Fibroblast of skin of back (primary cell): Measurements from ENCODE around the gene NCOR2. TPM values are rescaled to one million over a fixed set of nuclear protein-coding genes. Genes with fewer than 3 reads are reported as not detected.

Experiments used
- DNase-seq: peaks from one replicate; pipeline ENCODE4 v3.0.0-alpha.2; 2013
- polyA plus RNA-seq, 2 experiments: library from polyadenylated mRNA; unstranded; fragments of 120-200 nt; gene quantifications; one replicate each; pipeline ENCODE4 v1.2.1, GENCODE V29; 2013; ENCODE audit not compliant: insufficient read length in 2 of 2

Gene NCOR2
- polyA plus RNA-seq (2013, experiment 1 of 2; ENCODE audit: insufficient read length), result 309 TPM
- polyA plus RNA-seq (2013, experiment 2 of 2; ENCODE audit: insufficient read length), result 278 TPM

DNA sequence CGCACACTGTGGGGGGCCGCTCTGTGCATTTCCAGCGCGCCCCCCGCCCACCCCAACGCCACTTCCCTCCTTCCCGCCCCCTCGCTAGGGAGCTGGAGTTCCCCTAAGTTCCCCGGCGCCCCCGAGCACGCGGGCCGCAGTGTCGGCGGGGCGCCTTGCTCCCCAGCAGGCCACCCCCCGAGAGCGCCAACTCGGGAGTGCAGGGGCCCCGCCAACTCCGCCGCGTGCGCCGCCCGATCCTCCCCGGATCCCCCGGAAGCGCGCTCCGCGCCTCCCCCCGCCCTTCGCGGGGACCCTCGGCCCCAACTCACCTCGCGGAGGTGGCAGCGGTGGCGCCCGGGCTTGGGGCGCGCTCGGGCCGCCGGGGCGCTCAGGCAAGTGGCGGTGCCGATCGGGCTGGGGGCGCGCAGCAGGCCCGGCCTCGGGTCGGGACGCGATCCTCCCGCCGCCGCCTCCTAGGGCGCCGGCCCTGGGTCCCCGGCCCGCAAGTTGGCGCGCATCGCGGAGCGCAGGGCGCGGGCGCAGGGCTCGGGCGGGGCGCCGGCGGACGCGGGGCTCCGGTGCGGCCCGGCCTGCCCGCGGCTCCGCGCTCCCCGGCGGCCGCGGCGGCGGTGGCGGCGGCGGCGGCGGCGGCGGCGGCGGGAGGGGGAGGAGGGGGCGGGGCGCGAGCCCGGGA lies at the start of gene NCOR2:
TSS of gene NCOR2 (minus strand) at position 616 of the 676 bp plus-strand sequence. CDS start 72,361 bp downstream, outside the sequence.
- DNase-seq, result peak; percentile 22

DNA sequence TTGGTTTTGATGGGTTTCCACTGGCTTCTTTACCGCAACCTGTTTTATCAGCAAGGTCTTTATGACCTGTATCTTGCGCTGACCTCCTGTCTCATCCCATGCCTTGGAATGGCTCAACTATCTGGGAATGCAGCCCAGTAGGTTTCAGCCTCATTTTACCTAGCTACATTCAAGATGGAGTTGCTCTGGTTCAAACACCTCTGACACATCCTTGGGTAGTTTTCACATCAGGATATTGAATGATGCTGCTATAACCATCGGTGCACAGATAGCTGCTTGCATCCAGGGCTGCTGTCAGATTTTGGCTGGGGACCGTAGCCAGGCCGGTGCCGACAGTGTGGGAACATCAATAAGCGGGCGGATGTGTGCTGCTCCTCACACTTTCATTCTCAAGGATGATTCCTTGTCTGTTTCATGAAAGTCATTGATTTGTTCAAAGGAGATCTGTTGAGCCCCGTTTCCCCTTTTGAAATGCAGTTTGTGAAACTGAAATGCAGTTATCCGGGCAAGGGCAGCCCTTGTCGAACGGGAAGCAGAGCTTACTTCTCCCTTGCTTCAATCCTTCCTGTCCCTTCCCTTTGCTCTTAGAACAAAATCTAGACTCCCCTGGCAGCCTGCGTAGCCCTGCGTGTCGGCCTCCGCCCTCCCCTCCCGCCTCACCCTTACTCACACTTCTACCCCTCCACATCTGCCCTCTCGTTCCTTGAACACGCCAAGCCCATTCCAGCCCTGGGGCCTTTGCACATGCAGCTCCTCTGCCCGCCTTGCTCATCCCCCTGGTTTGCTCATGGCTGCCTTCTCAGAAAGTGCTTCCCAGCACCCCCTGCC lies 49.2 kb upstream of the NCOR2 start:
- no peak for DNase-seq

- DNase-seq, result no peak
These were observed 47.3 kb upstream of the NCOR2 start for GRCh38 chr12:124614512-124615292.

DNA sequence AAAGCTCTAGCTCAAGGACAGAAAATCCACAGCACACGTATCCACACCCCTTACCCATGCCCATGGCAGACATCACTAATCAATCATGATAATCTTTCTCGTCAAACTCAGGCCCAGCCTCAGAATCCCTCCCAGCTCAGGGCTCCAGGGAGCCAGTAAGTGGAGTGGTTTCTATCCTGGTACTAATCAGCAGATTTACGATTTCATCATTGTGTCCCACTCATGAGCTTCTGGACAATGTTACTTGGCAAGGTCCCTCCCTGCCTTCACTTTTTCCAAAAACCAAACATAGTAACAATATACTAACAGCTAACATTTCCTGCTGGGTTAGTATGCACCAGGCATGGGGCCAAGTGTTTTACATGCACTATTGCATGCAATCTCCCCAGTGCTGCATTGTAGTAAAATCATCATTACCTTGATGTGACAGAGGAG lies 45.8 kb upstream of the NCOR2 start:
- peak; percentile 70 for DNase-seq

DNA sequence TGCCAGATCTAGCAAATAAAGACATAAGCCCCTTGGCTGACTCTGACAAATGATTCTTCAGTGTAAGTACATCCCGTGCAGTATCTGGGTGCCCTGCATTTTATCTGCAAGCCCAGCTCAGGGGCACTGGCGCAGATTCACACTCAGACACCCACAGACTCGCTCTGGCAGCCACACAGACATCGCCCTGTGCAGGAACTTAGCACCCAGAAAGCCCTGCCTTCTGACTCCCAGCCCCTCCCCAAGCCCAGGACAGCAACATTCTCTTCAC lies 44.9 kb upstream of the NCOR2 start:
- no peak for DNase-seq

DNA sequence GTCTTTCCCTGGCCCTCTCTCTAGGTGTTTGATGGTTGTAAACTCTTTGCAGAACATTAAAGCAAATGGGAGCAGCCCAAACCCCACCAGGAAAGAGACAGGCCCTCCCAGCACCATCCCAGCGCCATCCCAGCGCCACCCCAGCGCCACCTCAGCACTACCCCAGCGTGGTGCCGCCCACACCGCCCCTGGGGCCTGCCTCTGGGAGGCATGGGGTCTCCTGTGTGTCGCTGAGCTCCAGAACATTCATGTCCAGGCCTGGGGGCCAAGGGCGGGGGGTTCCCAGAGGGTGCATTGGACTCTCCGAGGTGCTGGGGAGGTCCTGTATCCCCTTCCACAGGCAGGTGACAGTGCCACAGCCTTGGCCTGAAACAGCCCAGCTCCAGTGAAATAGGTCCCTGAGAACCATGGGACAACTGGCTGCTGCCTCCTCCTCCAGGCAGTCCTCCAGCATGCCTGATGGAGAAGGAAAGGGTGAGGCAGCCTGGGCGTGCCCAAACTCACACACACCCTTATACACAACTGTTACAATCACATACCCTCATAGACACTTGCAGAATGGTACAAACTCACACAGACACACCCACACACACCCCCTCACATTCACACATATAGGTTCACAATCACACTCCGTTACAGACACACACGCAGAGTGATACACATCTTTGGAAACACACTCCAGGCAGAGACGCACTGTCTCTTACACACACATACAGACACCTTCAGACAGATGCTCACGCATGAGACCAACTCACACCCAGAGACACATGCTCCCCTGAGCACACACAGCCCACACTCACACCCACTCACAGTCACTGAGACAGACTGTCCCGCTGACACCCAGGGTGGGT lies 44.4 kb upstream of the NCOR2 start:
- DNase-seq, result no peak

DNA sequence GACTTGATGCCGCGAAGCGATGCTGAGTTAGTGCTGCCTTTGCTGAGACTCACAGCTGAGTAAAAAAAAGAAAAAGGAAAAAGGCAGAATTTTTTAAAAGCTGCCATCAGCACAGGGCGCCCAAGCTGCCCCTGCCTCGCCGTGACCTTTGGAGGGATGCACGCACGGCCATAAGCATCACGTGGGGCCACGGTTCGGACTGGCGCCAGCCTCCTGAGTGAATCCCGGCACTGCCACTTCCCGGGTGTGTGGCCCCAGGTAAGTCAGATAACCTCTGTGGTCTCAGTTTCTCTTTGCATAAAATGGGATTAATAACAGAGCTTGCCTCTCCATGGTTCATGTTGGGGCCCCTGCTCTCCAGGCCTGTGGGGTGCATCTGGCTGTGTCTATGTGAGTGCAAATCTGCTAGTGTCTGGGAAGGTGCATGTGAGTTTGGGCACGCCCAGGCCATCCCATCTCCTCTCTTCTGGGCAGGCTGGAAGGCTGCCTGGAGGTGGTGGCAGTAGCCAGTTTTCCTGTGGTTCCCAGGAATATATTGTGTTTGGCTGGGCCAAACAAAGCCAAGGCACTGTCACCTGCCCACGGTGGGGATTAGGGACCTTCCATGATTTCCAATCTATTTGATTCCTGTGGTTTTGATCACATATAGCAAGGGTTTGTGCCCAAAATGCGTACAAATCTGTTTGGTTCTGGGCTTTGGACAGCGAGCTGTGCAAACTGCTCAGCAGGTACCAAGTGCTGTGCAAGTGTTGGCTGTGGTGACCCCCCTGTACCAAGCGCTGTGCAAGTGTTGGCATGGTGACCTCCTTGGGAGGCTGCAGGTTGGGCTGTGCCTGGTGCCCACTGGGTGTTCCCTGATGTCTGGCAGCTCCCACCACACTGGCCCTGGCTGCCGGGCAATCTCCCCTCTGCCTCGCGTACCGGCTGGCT lies 43.5 kb upstream of the NCOR2 start:
- DNase-seq, result no peak

GRCh38 chr12:124610021-124610612 lies 42.7 kb upstream of the NCOR2 start:
- no peak for DNase-seq

- DNase-seq, result no peak
These were observed 41.9 kb upstream of the NCOR2 start for GRCh38 chr12:124609041-124609989.

DNA sequence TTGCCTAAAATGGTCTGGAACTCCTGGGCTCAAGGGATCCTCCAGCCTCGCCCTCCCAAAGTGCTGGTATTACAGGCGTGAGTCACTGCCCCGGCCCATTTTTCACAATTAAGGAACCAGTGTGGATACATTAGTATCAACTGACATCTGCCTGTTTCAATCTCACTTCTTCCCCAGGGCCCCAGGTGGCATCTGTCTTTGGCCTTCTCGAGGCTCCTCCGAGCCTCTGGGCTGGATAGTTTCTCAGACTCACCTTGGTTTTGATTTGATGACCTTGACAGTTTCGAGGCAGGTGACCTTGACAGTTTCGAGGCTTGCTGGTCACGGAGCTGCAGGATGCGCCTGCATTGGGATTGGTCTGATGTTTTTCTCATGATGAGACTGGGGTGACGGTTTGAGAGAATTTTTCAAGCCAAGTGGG lies 41.0 kb upstream of the NCOR2 start:
- DNase-seq, result no peak

DNA sequence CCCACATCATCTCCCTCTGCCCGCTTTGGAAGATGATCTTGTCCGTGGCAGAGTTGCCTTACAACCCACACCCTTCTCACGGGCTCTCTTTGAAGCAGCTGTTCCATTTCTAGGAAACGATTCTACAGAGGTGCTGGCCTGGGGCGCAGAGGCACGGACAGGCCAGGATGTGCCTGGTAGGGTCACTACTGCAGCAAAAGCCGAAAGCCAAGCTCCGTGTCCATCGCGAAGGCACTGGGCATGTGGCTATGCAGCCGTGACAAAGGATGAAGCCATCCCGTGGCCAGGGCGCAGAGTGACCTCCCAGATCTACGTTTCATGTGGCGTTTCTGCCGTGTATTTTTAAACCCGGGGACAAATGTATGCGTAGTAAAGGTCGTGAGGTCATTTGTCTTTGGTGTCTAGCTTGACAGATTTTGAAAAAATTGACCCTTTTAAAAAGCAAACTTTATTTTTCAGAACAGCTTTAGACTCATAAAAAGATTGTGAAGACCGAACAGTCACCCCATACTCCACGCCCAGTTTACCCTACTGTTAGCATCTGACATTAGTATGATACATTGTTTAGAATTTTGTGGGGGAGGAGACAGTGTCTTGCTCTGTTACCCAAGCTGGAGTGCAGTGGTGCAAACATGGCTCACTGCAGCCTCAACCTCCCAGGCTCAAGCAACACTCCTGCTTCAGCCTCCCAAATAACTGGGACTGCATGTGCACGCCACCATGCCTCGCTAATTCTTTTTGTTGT lies 40.4 kb upstream of the NCOR2 start:
- no peak for DNase-seq

DNA sequence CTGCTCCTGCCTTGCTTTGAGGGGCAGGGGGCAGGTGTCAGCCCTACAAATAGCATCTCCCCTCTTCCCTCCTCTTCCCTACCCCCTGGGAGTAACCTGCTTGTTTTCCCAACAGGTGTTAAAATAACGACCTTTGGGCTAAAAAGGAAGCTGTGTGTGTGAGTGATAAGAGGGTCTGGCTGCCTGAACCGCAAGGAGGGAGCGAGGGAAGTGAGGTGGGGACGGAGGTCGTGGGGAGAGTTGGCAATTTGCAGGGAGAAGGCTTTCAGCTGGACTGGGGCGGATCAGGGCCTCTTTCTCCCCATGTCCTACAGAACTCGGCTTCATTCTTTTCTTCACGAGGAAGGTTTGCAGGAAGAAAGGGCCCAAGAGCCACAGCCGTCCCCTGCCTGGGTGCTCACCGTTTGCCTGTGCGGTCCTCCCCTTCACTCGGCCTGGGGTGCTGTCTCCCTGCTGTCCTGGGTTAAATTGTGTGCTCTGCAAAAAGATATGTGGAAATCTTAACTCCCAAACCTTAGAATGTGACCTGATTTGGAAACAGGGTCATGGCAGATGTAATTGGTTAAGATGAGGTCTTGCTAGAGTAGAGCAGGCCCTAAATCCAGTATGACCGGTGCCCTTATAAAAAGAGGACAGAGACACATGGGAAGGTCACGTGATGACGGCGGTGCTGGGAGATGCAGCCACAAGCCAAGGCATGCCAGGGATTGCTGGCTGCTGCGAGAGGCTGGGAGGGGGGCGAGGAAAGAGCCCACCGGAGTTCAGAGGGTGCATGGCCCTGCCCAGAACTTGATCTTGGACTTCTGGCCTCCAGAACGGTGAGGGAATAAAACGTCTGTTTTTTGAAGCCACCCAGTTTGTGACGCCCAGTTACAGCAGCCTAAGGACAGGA lies 38.7 kb upstream of the NCOR2 start:
- no peak for DNase-seq

DNA sequence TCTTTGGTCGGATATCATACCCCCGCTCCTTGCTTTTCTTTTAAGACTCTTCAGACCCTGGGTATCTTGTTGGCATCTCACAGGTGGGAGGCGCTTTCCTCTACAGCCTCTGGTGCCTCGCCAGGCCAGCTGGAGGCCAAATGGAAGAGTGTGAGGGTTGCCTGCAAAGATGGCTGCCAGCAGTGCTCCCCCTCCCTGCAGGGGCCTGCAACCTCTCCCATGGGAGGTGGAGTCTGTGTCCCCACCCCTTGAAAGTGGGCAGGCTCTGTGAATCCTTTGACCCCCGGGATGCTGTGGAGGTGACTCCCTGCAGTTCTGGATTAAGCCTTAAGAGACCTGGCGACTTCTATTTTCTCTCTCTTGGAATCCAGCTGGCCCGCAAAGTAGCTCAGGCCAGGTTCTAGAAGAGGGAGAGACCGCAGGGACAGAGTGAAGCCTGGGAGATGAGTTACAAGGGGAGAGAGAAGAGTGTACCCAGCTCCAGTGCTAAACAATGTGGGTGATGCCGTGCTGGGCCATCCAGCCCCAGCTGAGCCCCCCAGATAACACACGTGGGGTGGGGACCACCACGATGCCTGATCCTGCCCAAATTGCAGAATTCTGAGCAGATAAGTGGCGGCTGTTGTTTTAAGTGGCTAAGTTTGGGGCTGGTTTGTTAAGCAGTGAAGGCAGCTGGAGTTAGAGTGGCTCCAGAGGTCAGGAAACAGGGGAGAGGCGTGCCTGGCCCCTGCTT lies 37.9 kb upstream of the NCOR2 start:
- no peak for DNase-seq

GRCh38 chr12:124604264-124604680 lies 36.9 kb upstream of the NCOR2 start:
- no peak for DNase-seq

GRCh38 chr12:124603831-124604251 lies 36.4 kb upstream of the NCOR2 start:
- DNase-seq, result no peak

DNA sequence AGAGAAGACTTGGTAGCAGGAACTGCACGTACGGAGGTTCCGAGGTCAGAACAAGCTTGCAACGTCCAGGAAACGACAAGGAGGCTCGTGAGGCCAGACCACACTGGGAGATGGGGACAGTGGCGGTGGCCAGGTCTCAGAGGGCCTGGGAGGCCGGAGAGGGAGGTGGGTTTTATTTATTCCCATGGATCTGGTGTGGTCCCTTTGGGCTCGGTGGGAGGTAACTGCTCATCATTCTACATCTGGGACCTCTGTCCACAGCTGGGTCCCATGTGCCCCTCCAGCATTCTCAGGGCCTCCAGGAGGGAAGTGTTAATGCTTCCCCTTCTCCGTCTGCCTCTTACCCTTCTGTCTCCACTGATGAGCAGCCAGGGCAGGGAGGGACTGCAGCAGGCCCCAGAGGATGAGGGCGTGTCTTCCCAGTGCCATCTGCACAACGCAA lies 35.7 kb upstream of the NCOR2 start:
- DNase-seq, result no peak

- DNase-seq, result peak; percentile 76
These were observed 34.3 kb upstream of the NCOR2 start for GRCh38 chr12:124601706-124602105.
